ENCODE results near the gene FGD6.

Gene FGD6

DNA sequence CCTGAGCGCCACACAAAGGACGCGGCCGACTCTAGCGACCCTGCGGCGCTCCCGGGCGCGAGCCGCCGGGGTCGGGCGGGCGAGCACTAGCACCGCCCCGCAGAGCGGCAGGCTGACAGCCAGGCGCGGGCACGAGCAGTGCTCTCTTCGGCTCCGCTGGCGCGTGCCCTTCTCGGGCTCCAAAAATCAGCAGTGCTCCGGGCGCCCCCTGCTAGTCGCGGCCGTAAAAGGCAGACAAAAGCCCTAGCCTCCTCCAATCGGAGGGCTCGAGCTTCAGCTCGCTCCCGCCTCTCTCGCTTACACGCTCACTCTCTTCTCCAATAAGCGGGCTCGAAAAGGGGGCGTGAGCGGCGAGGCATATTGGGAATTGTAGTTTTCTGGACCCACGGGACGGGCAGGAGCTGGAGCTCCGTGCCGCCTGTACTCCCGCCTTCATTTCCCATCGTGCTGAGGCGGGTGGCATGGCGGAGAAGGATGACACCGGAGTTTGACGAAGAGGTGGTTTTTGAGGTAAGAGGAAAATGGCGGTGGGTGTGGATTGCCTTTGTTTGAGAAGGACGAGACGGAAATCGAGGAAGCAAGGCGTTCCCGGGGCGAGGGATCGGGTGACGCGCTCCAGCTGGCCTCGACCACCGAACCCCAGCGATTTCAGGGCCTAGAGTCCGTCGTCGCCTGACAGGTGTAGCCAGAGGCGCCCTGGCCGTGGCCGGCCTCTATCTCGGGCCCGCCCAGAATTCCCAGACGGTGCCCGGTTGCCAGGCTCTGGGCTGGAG is at the start of gene FGD6, which contains the start of gene VEZT:
Gene FGD6 (minus strand): TSS at position 91 of the 773 bp plus-strand sequence. CDS start 227 bp downstream, outside the sequence.
Gene VEZT (plus strand): TSS at position 431 of the 773 bp plus-strand sequence. CDS start 44 bp downstream, at position 475.
- Mint-ChIP-seq H3K4me1 (ENCODE audit: low read depth) (peaks cover 46% of the 10 kb centered on the region), H3K36me3 (ENCODE audit: low read depth) (peaks cover 9% of the 10 kb centered on the region), H3K4me3 (peak within 1 kb of the TSS; percentile 98), H3K27me3 (peaks cover 5% of the 10 kb centered on the region), H3K27ac (peak within 1 kb of the TSS; percentile 99), H3K9me3 (no peaks in the 10 kb centered on the region)

DNA sequence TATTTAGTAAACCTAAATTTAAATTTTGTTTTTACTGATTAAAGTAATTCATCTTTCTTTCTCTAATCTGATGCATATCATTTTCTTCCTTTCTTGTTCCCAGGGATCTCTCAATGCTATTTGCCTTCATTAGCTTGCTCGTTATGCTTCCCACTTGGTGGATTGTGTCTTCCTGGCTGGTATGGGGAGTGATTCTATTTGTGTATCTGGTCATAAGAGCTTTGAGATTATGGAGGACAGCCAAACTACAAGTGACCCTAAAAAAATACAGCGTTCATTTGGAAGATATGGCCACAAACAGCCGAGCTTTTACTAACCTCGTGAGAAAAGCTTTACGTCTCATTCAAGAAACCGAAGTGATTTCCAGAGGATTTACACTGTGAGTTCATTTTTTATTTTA is 49.0 kb upstream of the FGD6 start:
- H3K4me3 Mint-ChIP-seq: no peak overlapping the region
- H3K4me1 Mint-ChIP-seq (ENCODE audit: low read depth): no peaks in the 10 kb centered on the region
- no peak overlapping the region for H3K27ac Mint-ChIP-seq
- no peaks in the 10 kb centered on the region for H3K27me3 Mint-ChIP-seq
- H3K9me3 Mint-ChIP-seq: no peaks in the 10 kb centered on the region
- H3K36me3 Mint-ChIP-seq (ENCODE audit: low read depth): peaks cover 60% of the 10 kb centered on the region

DNA sequence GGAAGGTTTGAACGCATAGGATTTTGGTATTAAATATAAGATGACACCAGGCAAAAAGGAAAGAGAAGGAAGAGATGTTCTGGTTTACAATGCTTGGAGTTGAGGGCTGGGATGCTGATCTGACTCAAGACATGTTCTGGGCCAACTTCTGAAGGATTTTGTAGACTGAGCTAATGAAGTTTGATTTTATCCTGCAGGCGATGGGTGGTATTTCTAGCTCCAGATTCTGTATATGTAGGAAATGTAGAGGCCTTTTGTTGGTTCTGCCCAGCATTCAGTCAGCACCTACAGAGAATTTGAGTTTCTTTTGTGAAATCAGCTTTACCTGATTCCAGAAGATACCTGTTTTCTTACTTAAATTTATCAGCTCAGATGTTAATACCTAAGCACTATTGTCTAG is 48.5 kb upstream of the FGD6 start:
- no peak overlapping the region for H3K4me3 Mint-ChIP-seq
- no peaks in the 10 kb centered on the region for H3K27me3 Mint-ChIP-seq
- H3K27ac Mint-ChIP-seq: no peak overlapping the region
- H3K4me1 Mint-ChIP-seq (ENCODE audit: low read depth): no peaks in the 10 kb centered on the region
- peaks cover 61% of the 10 kb centered on the region for H3K36me3 Mint-ChIP-seq (ENCODE audit: low read depth)
- no peaks in the 10 kb centered on the region for H3K9me3 Mint-ChIP-seq

DNA sequence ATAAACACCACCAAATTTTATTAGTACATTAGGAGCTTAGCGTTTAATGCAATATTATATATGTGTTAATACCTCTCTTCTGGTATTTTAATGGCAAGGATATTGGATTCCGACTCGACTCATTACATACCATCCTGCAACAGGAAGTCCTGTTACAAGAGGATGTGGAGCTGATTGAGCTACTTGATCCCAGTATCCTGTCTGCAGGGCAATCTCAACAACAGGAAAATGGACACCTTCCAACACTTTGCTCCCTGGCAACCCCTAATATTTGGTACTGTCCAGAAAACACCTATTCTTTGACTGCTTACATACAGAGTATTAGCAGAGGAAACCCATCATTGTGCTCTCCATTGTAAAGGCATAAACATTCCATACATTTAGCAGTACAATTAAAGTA is 45.5 kb upstream of the FGD6 start:
- Mint-ChIP-seq H3K27me3 (no peaks in the 10 kb centered on the region), H3K4me1 (ENCODE audit: low read depth) (no peaks in the 10 kb centered on the region), H3K9me3 (no peaks in the 10 kb centered on the region), H3K36me3 (ENCODE audit: low read depth) (peaks cover 60% of the 10 kb centered on the region), H3K27ac (no peak overlapping the region), H3K4me3 (no peak overlapping the region)

DNA sequence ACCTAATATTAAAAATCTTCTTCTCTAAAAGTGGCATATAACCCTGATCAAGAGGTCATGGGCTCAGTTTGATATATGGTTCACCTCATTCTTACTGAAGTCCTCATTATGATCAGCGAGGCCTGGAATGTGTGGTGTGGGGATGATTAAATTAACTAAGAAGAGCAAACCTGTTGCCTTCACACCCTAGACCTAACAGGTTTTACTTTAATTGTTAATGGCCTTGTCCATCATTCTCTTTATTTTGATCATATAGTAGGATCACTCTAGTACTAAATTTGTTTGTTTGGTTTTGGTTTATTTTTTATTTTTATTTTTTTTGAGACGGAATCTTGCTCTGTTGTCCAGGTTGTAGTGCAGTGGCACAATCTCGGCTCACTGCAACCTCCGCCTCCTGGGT is 43.8 kb upstream of the FGD6 start:
- no peaks in the 10 kb centered on the region for H3K9me3 Mint-ChIP-seq
- H3K4me3 Mint-ChIP-seq: no peak overlapping the region
- no peak overlapping the region for H3K27ac Mint-ChIP-seq
- no peaks in the 10 kb centered on the region for H3K27me3 Mint-ChIP-seq
- no peaks in the 10 kb centered on the region for H3K4me1 Mint-ChIP-seq (ENCODE audit: low read depth)
- peaks cover 56% of the 10 kb centered on the region for H3K36me3 Mint-ChIP-seq (ENCODE audit: low read depth)

DNA sequence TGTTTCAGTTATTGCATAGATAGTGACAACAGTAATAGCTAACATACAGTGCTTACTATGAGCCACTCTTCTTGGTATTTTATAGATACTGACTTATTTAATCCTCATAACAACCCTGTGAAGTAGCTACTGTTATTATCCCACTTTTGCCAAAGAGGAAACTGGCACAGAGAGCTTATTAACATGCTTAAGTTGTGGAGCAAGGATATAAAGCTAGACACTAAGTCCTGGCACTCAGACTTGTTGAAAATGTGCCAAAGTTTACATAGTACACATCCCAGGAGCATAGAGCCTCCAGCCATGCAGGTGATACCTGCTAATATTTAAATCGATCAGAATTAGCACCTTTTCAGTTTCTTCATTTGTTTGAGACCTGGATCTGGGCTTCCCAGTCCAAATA is 42.1 kb upstream of the FGD6 start:
- Mint-ChIP-seq H3K27ac (no peak overlapping the region), H3K36me3 (ENCODE audit: low read depth) (peaks cover 66% of the 10 kb centered on the region)

DNA sequence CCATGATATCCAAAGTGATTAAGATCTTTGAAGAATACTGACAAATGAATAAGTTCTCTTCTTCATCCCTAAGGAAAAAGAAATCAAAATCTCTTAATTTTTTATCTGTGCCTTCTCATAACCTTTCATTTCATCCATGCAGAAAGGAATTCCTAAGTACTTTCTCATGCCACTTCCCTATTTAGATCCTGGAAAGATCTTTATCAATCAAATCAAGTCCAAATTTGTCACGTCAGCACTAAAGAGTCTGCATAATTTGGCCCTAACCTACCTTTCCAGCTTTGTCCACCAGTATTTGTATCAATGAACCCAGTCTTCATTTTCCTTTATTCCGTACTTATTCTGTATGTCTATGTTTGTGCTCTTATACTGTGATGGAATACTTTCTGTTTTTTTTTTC is 41.5 kb upstream of the FGD6 start:
- Mint-ChIP-seq H3K9me3 (no peaks in the 10 kb centered on the region), H3K27ac (no peak overlapping the region)

More for the DNA sequence above, 42.1 kb upstream of the FGD6 start:
- Mint-ChIP-seq H3K27me3 (no peaks in the 10 kb centered on the region), H3K4me3 (no peak overlapping the region), H3K4me1 (ENCODE audit: low read depth) (no peaks in the 10 kb centered on the region), H3K9me3 (no peaks in the 10 kb centered on the region)

DNA sequence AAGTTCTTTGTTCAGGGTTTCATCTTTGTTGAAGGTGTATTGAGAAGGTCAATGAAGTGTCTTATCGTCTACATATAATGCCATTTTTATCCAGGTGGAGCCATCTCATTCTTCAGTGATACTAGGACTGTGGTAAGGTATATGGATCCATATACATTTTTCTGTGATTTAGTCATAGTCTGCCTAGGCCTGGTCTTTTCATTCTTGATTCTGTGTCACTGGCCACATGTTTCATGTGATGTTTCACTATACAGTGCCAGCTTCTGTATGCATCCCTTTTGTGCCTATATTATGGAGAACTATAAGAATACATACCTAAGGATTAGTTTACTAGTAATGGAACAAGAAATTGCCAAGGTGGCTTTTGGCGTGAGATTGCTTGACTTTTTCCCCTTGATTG is 40.9 kb upstream of the FGD6 start:
- H3K27me3 Mint-ChIP-seq: no peaks in the 10 kb centered on the region
- H3K4me3 Mint-ChIP-seq: no peak overlapping the region
- H3K27ac Mint-ChIP-seq: no peak overlapping the region
- H3K4me1 Mint-ChIP-seq (ENCODE audit: low read depth): no peaks in the 10 kb centered on the region
- no peaks in the 10 kb centered on the region for H3K9me3 Mint-ChIP-seq
- peaks cover 63% of the 10 kb centered on the region for H3K36me3 Mint-ChIP-seq (ENCODE audit: low read depth)

More for the DNA sequence above, 41.5 kb upstream of the FGD6 start:
- Mint-ChIP-seq H3K27me3 (no peaks in the 10 kb centered on the region), H3K4me1 (ENCODE audit: low read depth) (no peaks in the 10 kb centered on the region), H3K36me3 (ENCODE audit: low read depth) (peaks cover 63% of the 10 kb centered on the region), H3K4me3 (no peak overlapping the region)

DNA sequence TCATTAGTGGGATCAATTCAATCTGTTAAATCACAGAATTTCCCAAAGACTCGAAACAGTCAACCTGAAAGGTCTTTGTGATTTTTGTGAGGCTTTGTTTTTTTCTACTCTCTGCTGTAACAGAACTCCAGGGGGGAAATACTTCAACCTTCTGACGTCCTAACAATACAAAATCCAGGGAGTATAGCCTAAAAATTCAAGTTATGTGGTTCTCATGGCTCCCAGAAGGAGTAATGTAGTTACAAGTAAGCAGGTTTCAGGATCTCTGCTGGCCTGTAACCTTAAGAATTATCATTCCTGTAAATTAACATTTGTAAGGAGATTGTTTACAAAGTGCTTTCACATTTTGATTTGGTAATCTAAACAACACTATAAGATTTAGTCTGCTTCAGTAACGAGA is 40.3 kb upstream of the FGD6 start:
- H3K27me3 Mint-ChIP-seq: no peaks in the 10 kb centered on the region
- no peaks in the 10 kb centered on the region for H3K4me1 Mint-ChIP-seq (ENCODE audit: low read depth)
- H3K27ac Mint-ChIP-seq: no peak overlapping the region
- H3K9me3 Mint-ChIP-seq: no peaks in the 10 kb centered on the region
- peaks cover 59% of the 10 kb centered on the region for H3K36me3 Mint-ChIP-seq (ENCODE audit: low read depth)
- H3K4me3 Mint-ChIP-seq: no peak overlapping the region

DNA sequence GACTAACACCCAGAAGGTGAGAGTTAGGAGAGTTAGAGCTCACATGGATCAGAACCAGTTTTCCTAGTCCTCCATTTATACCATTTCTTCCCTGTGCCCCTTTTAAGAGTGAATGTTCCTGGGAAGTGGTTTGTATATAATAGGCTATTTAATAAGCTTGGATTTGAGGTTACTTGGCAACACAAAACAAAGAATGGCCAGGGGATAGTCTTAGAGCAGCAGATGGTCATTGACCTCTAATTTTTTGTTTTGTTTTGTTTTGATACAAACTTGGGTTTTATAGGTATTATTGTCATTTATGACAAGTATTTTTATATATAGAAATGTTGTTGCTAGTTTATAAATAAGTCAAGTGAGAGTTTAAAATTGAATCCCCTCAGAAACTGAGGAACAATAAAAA is 36.1 kb upstream of the FGD6 start:
- Mint-ChIP-seq H3K27ac (no peak overlapping the region), H3K36me3 (ENCODE audit: low read depth) (peaks cover 47% of the 10 kb centered on the region), H3K4me3 (no peak overlapping the region), H3K9me3 (no peaks in the 10 kb centered on the region), H3K27me3 (no peaks in the 10 kb centered on the region), H3K4me1 (ENCODE audit: low read depth) (no peaks in the 10 kb centered on the region)

DNA sequence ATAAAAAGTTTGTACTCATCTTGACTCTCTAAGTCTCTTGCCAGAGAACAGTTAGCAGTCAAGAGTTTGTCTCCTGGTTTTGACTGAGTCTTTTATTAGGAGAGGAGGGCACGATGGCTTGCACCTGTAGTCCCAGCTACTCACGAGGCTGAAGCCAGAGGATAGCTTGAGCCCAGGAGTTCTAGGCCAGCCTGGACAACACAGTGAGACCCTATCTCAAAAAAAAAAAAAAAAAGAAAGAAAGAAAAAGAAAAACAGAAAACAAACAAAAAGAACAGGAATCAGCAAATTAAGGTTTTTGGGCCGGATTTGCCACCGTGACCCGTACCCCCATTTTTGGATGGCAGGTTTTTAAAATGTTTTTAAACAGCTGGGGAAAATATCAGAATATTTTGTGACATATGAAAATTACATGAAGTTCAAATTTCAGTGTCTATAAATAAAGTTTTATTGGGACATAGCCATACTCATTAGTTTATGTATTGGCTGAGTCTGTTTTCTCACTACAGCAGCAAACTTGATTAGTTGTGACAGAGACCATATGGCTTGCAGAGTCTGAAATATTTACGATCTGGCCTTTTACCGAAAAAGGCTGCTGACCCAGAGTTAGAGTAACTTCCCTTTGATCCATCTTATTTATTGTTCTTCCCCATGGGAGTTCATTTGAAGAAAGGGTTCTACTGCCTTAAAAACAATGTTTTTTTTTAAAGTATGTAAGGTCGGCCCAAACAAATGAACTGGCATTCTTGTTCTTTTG is 31.5 kb upstream of the FGD6 start:
- Mint-ChIP-seq H3K4me3 (no peak overlapping the region), H3K27ac (no peak overlapping the region), H3K4me1 (ENCODE audit: low read depth) (peaks cover 6% of the 10 kb centered on the region), H3K27me3 (no peaks in the 10 kb centered on the region), H3K9me3 (no peaks in the 10 kb centered on the region), H3K36me3 (ENCODE audit: low read depth) (peaks cover 23% of the 10 kb centered on the region)

DNA sequence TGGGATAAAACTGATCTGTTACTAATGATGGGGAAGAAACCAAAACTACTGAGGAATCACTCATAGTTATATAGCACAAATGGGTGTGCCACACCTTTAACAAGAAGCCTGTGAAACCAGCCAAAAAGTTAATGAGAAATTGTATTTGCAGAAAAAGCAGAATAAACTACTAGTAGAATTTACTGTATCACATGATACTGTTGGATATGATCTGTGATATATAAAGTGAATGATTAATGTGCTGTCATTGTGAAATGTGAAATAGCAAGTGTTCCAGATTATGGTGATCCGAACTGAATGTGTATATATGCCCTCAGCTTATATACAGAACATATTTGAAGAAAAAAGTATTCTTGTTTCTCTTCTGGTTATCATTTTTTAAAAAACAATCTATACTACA is 30.8 kb upstream of the FGD6 start:
- Mint-ChIP-seq H3K4me1 (ENCODE audit: low read depth) (peaks cover 6% of the 10 kb centered on the region), H3K27ac (no peak overlapping the region), H3K4me3 (no peak overlapping the region), H3K27me3 (no peaks in the 10 kb centered on the region), H3K36me3 (ENCODE audit: low read depth) (peaks cover 25% of the 10 kb centered on the region), H3K9me3 (no peaks in the 10 kb centered on the region)

DNA sequence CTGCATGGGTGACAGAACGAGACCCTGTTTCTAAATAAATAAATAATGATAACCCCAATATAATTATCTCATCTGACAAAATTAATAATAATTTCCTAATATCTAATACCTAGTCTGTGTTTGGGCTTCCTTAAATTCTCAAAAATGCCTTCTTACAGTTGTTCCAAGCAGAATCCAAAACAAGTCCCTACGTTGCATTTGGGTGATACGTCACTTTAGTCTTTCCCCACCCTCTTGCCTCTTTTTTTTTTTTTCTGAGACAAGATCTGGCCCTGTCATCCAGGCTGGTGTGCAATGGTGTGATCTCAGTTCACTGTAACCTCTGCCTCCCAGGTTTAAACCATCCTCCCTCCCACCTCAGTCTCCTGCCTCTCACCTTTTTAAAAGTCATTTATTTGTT is 27.1 kb upstream of the FGD6 start:
- no peak overlapping the region for H3K27ac Mint-ChIP-seq
- H3K36me3 Mint-ChIP-seq (ENCODE audit: low read depth): peaks cover 25% of the 10 kb centered on the region
- H3K27me3 Mint-ChIP-seq: no peaks in the 10 kb centered on the region
- peaks cover 14% of the 10 kb centered on the region for H3K4me1 Mint-ChIP-seq (ENCODE audit: low read depth)
- H3K4me3 Mint-ChIP-seq: no peak overlapping the region
- no peaks in the 10 kb centered on the region for H3K9me3 Mint-ChIP-seq

DNA sequence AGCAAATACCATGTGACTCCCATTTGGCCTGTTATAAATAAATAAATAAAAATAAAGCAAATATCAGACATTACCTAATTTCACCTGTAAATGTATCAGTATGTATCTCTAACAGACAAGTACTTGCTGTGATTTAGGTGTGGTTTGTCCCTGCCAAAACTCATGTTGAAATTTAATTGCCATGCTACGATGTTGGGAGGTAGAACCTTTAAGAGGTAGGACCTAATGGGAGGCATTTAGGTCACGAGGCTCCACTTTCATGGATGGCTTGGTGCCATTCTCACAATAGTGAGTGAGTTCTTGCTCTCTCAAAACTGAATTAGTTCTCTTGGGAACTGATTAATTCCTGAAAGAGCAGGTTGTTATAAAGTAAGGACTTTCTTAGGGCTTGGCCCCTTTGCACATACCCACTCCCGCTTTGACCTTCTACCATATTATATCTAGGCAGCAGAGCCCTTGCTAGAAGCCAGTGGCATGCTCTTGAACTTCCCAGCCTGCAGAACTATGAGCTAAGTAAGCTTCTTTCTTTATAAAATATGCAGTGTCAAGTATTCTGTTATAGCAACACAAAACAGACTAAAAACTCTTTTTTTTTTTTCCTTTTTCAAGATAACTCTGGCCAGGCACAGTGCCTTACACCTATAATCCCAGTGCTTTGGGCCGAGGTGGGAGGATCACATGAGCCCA is 26.4 kb upstream of the FGD6 start:
- no peaks in the 10 kb centered on the region for H3K27me3 Mint-ChIP-seq
- no peaks in the 10 kb centered on the region for H3K9me3 Mint-ChIP-seq
- H3K36me3 Mint-ChIP-seq (ENCODE audit: low read depth): peaks cover 25% of the 10 kb centered on the region
- H3K27ac Mint-ChIP-seq: no peak overlapping the region
- no peak overlapping the region for H3K4me3 Mint-ChIP-seq
- peaks cover 18% of the 10 kb centered on the region for H3K4me1 Mint-ChIP-seq (ENCODE audit: low read depth)
